Esophagus squamous epithelium (tissue), 4 donors: ENCODE measurements around the gene TNNT1.

Experiments used
- CTCF ChIP-seq, 6 experiments: fragments of 450-650 bp in 4 of 6; fragments of 200-600 bp in 2 of 6; sonication (generic) in 2 of 6; IDR thresholded peaks; one replicate each; pipeline ENCODE4 v1.5.1; 2016 to 2019; ENCODE audit warnings: antibody characterized with exemption in 6 of 6, mild to moderate bottlenecking in 4 of 6, moderate library complexity in 4 of 6
- POLR2A ChIP-seq, 4 donors: fragments of 450-650 bp; IDR thresholded peaks; one replicate each; pipeline ENCODE4 v1.6.1; 2017; ENCODE audit warnings: antibody characterized with exemption in 4 of 4, mild to moderate bottlenecking in 4 of 4, moderate library complexity in 3 of 4

- no peak for TF ChIP-seq POLR2A (IDR thresholded peaks at IDR 0.05)
- no peak for TF ChIP-seq CTCF (IDR thresholded peaks at IDR 0.05)
Measured at GRCh38 chr19:55178781-55179599, 30.0 kb upstream of the TNNT1 start.
